T1000 (cell line): Measurements from ENCODE around the gene PACSIN2.

Experiments used
- DNase-seq: peaks from one replicate; lab custom pipeline; 2025; ENCODE audit warnings: mixed read lengths; lab: John Stamatoyannopoulos, UW

Gene PACSIN2

GRCh38 chr22:42905702-42906183 is 109.2 kb downstream of the PACSIN2 start:
- no peak for DNase-seq

- no peak for DNase-seq
Observed at GRCh38 chr22:42905217-42905616, 109.7 kb downstream of the PACSIN2 start.

GRCh38 chr22:42904050-42904449 is 110.9 kb downstream of the PACSIN2 start:
- no peak for DNase-seq

GRCh38 chr22:42902875-42903510 is 112.0 kb downstream of the PACSIN2 start:
- DNase-seq, result no peak

- DNase-seq, result no peak
Observed at GRCh38 chr22:42901790-42902508, 113.0 kb downstream of the PACSIN2 start.

- DNase-seq, result no peak
Observed at GRCh38 chr22:42897960-42898359, 117.0 kb downstream of the PACSIN2 start.

GRCh38 chr22:42895541-42895981 is 119.4 kb downstream of the PACSIN2 start:
- DNase-seq, result no peak

GRCh38 chr22:42895087-42895486 is 119.9 kb downstream of the PACSIN2 start:
- no peak for DNase-seq

- no peak for DNase-seq
Observed at GRCh38 chr22:42893371-42894150, 121.4 kb downstream of the PACSIN2 start.

GRCh38 chr22:42892571-42893316 is 122.2 kb downstream of the PACSIN2 start:
- no peak for DNase-seq

GRCh38 chr22:42892156-42892555 is 122.8 kb downstream of the PACSIN2 start:
- no peak for DNase-seq

- no peak for DNase-seq
Observed at GRCh38 chr22:42891696-42892095, 123.3 kb downstream of the PACSIN2 start.

- no peak for DNase-seq
Observed at GRCh38 chr22:42891008-42891407, 123.9 kb downstream of the PACSIN2 start.

- no peak for DNase-seq
Observed at GRCh38 chr22:42889304-42889703, 125.6 kb downstream of the PACSIN2 start.

GRCh38 chr22:42887523-42888507 is 127.1 kb downstream of the PACSIN2 start:
- no peak for DNase-seq

GRCh38 chr22:42887120-42887519 is 127.8 kb downstream of the PACSIN2 start:
- DNase-seq, result no peak

GRCh38 chr22:42885446-42885845 is 129.5 kb downstream of the PACSIN2 start:
- DNase-seq, result no peak

- no peak for DNase-seq
Observed at GRCh38 chr22:42884616-42885375, 130.2 kb downstream of the PACSIN2 start.

- no peak for DNase-seq
Observed at GRCh38 chr22:42883970-42884369, 131.0 kb downstream of the PACSIN2 start.

- no peak for DNase-seq
Observed at GRCh38 chr22:42883121-42883520, 131.8 kb downstream of the PACSIN2 start.
